MCF 10A (cell line): ENCODE measurements around the gene SPAG8. TPM values are rescaled to one million over a fixed set of nuclear protein-coding genes. Genes with fewer than 3 reads are reported as not detected.

Source experiments
- BruUV-seq: library from RNA; stranded (reverse); fragments of 400-500 nt; replicated peaks from 2 replicates; lab custom pipeline; 2021; lab: Mats Ljungman, UMichigan
- CTCF ChIA-PET: fragments of 300-600 bp; sonication (Branson Sonifier 250); formaldehyde crosslinking; extraction: SDS; loops from one replicate; lab custom pipeline; 2021; ENCODE audit warnings: antibody characterized with exemption, inconsistent platforms; lab: Yijun Ruan, JAX
- POLR2A ChIA-PET: fragments of 300-600, 350-650 bp; sonication (Branson Sonifier 250); formaldehyde crosslinking; extraction: SDS; loops from one replicate; lab custom pipeline; 2020; ENCODE audit warnings: antibody characterized with exemption, inconsistent platforms; lab: Yijun Ruan, JAX
- DNase-seq: peaks from one replicate; pipeline ENCODE4 v3.0.0-alpha.2; 2018; ENCODE audit not compliant: unreplicated experiment
- H3K27ac Mint-ChIP-seq: one replicate; pipeline ENCODE4 v1.8.0; 2022; ENCODE audit warnings: mild to moderate bottlenecking, low read depth, mixed read lengths; ENCODE audit not compliant: unreplicated experiment
- H3K27me3 Mint-ChIP-seq: one replicate; pipeline ENCODE4 v1.8.0; 2022; ENCODE audit warnings: mixed read lengths; ENCODE audit not compliant: insufficient read depth, unreplicated experiment
- H3K36me3 Mint-ChIP-seq: one replicate; pipeline ENCODE4 v1.8.0; 2022; ENCODE audit warnings: mild to moderate bottlenecking, moderate library complexity, mixed read lengths; ENCODE audit not compliant: insufficient read depth, unreplicated experiment
- H3K4me1 Mint-ChIP-seq: one replicate; pipeline ENCODE4 v1.8.0; 2022; ENCODE audit warnings: mixed read lengths; ENCODE audit not compliant: insufficient read depth, unreplicated experiment
- H3K4me3 Mint-ChIP-seq: one replicate; pipeline ENCODE4 v1.8.0; 2022; ENCODE audit warnings: mild to moderate bottlenecking, moderate library complexity, mixed read lengths; ENCODE audit not compliant: unreplicated experiment
- H3K9me3 Mint-ChIP-seq: one replicate; pipeline ENCODE4 v1.8.0; 2022; ENCODE audit warnings: mixed read lengths; ENCODE audit not compliant: unreplicated experiment
- intact Hi-C: fragments of 100-400 bp; cut with micrococcal nuclease; formaldehyde crosslinking; loops from 2 replicates; pipeline ENCODE4 v1.14.1; 2022
- total RNA-seq: library from RNA; stranded (reverse); gene quantifications from 2 replicates; pipeline ENCODE4 v1.2.3, GENCODE V29; 2022
- TF ChIP-seq, protein P1 (sequence below): fragments of 200-600 bp; IDR thresholded peaks from one replicate; pipeline ENCODE4 v1.8.0; 2022; ENCODE audit warnings: antibody characterized with exemption, mild to moderate bottlenecking; ENCODE audit not compliant: unreplicated experiment

Gene SPAG8
- total RNA-seq, 1 experiment from 2014 or later, result 1.1 TPM

DNA sequence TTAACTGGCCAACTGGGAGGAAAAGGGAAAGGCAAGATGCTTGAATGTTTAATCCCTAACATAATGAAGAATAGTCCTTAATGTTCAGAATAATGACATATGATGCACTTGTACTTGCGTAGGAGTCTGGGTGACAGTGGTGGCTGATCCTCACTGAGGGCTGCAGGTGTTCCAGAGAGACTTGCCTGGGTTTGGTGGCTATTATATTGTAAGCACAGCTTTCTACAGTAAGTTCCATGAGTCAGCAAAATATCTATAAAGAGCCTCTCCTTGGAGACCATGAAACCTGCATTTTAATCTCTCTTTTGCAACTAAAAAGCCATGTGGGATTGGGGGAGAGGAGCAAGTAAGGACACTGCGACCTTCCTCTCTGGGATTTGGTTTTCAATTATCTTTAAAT, 22.5 kb downstream of the SPAG8 start:
- peaks cover 15% of the 10 kb centered on the region for H3K36me3 Mint-ChIP-seq
- TF ChIP-seq, protein P1, sequence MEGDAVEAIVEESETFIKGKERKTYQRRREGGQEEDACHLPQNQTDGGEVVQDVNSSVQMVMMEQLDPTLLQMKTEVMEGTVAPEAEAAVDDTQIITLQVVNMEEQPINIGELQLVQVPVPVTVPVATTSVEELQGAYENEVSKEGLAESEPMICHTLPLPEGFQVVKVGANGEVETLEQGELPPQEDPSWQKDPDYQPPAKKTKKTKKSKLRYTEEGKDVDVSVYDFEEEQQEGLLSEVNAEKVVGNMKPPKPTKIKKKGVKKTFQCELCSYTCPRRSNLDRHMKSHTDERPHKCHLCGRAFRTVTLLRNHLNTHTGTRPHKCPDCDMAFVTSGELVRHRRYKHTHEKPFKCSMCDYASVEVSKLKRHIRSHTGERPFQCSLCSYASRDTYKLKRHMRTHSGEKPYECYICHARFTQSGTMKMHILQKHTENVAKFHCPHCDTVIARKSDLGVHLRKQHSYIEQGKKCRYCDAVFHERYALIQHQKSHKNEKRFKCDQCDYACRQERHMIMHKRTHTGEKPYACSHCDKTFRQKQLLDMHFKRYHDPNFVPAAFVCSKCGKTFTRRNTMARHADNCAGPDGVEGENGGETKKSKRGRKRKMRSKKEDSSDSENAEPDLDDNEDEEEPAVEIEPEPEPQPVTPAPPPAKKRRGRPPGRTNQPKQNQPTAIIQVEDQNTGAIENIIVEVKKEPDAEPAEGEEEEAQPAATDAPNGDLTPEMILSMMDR, result no peak
- CTCF ChIA-PET, result interaction anchor here (0.6 to 3.8 kb wide), 44 partner anchors 9 to 265 kb away, joined by 3 to 63 read pairs (median 6); partner anchors contain the start of genes HINT2 and SPAG8
- no peak overlapping the region for H3K4me3 Mint-ChIP-seq
- POLR2A ChIA-PET, result interaction anchor here (0.6 to 1.5 kb wide), 6 partner anchors 9 to 185 kb away, joined by 3 to 4 read pairs (median 3); partner anchors contain the start of gene SPAG8
- H3K27ac Mint-ChIP-seq, result no peak overlapping the region
- H3K4me1 Mint-ChIP-seq, result no peaks in the 10 kb centered on the region
- no TSS peak for BruUV-seq
- no peak for DNase-seq
- intact Hi-C loops, result loop anchor here (5.0 kb wide), 1 partner anchor 57 kb away; the partner anchor contains the start of genes CREB3 and TLN1
- no peaks in the 10 kb centered on the region for H3K9me3 Mint-ChIP-seq
- H3K27me3 Mint-ChIP-seq, result no peaks in the 10 kb centered on the region

DNA sequence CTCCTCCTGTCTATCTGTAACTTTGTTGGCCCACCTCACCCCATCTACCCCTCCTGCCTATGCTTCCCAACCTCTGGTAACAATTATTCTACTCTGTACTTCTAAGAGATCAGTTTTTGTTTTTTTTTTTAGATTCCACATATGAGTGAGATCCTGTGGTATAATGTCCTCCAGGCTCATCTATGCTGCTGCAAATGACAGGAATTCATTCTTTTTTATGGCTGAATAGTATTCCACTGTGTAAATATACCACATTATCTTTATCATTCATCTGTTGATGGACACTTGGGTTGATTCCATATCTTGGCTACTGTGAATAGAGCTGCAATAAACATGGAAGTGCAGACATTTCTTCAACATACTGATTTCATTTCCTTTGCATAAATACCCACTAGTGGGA, 28.6 kb downstream of the SPAG8 start:
- H3K27ac Mint-ChIP-seq, result no peak overlapping the region
- H3K36me3 Mint-ChIP-seq, result peaks cover 24% of the 10 kb centered on the region
- H3K4me3 Mint-ChIP-seq, result no peak overlapping the region
- no TSS peak for BruUV-seq
- intact Hi-C loops, result loop anchor here (5.0 kb wide), 1 partner anchor 36 kb away; the partner anchor contains the start of genes GBA2 and RGP1
- H3K9me3 Mint-ChIP-seq, result no peaks in the 10 kb centered on the region
- DNase-seq, result no peak
- H3K4me1 Mint-ChIP-seq, result no peaks in the 10 kb centered on the region
- ChIA-PET POLR2A (interaction anchor here (0.6 kb wide), 2 partner anchors 31 to 134 kb away, joined by 3 to 4 read pairs; no protein-coding TSS in a partner anchor), CTCF (interaction anchor here (1.0 kb wide), 1 partner anchor 42 kb away, joined by 3 read pairs; no protein-coding TSS in a partner anchor)
- no peaks in the 10 kb centered on the region for H3K27me3 Mint-ChIP-seq
- TF ChIP-seq, protein P1, result no peak

DNA sequence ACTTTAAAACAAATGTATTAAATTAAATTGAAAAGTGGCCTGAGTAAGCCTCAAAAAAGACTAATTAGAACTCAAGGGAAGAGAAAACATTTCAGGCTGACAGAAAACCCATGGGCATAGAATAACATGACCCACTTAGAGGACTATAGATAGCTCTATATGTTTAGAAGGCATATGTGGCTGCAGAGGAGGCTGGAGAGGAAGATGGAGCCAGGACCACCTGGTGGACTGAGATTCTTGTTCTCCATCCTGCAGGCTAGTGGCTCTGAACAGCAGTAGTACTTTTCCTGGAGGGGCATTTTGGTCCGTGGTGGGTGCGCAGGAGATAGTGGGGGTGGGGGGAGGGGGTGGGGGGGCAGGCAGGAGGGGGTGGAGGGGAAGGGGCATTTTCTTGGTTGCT, 31.0 kb downstream of the SPAG8 start:
- no peak overlapping the region for H3K4me3 Mint-ChIP-seq
- TF ChIP-seq, protein P1, result no peak
- CTCF ChIA-PET, result interaction anchor here (0.8 to 1.4 kb wide), 3 partner anchors 8 to 44 kb away, joined by 3 to 9 read pairs (median 3); no protein-coding TSS in a partner anchor
- intact Hi-C loops, result loop anchor here (5.0 kb wide), 1 partner anchor 34 kb away; the partner anchor contains the start of genes GBA2 and RGP1
- no peaks in the 10 kb centered on the region for H3K9me3 Mint-ChIP-seq
- H3K27me3 Mint-ChIP-seq, result no peaks in the 10 kb centered on the region
- POLR2A ChIA-PET, result no interaction called here
- H3K4me1 Mint-ChIP-seq, result no peaks in the 10 kb centered on the region
- BruUV-seq, result no TSS peak
- no peak overlapping the region for H3K27ac Mint-ChIP-seq
- H3K36me3 Mint-ChIP-seq, result peaks cover 22% of the 10 kb centered on the region
- DNase-seq, result no peak

DNA sequence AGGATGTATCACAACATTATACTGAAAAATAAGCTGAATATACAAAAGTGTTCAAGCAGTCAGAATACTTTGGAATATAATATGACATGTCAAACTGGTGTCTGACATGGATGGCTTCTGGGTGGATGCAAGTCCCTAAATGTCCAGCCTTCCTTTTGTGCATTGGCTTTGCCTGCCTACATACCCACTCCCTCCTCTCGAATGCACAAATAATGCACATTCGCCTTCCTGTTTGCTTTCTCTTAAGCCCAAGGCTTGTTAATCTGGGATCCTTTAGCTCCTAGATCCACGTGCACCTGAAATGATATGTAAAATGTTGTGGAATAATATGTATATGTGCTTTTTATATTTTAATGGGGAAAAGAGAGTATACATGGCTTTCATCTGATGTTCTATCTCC, 33.6 kb downstream of the SPAG8 start:
- ChIA-PET POLR2A (interaction anchor here (0.7 to 1.7 kb wide), 3 partner anchors 9 to 17 kb away, joined by 3 to 5 read pairs (median 5); no protein-coding TSS in a partner anchor), CTCF (interaction anchor here (1.1 to 3.3 kb wide), 5 partner anchors 10 to 177 kb away, joined by 3 to 20 read pairs (median 5); no protein-coding TSS in a partner anchor)
- no TSS peak for BruUV-seq
- intact Hi-C loops, result no loop called here
- TF ChIP-seq, protein P1, result no peak
- Mint-ChIP-seq H3K9me3 (no peaks in the 10 kb centered on the region), H3K27me3 (no peaks in the 10 kb centered on the region), H3K4me3 (no peak overlapping the region), H3K36me3 (peaks cover 13% of the 10 kb centered on the region), H3K4me1 (no peaks in the 10 kb centered on the region), H3K27ac (no peak overlapping the region)
- DNase-seq, result no peak
